ENCODE data around the gene PRKAB1. TPM values are rescaled to one million over a fixed set of nuclear protein-coding genes. Genes with fewer than 3 reads are reported as not detected.

The PRKAB1 gene
- polyA plus RNA-seq, 2 of the 4 experiments (the other 2 are of a cell fraction) = 19.0 to 49.2 TPM

DNA sequence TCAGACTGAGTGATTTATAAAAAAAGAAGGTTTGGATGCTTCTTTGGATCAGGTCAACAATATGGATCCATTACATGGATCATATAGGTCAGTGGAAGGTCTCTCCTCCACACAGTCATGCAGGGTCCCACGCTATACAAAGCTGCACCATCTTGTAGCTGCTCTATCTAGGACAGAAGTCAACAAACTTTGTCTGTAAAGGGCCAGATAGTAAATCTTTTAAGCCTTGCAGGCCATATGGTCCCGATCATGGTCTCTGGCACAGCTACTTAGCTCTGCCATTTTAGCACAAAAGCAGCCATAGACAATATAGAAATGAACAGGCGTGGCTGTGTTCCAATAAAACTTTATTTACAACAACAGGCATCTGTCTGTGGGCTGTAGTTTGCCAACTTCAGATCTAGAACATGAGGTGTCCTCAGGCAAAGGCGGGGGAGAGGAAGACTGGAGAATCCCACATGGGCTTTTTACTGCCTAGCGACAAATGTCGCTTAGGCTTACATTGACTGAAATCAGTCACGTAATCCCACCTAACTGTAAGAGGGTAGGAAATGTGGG, 37.6 kb upstream of the PRKAB1 start:
- DNase-seq (ENCODE audit: low read depth in 1 of 2, low spot score in 1 of 2) (no peak), FAIRE-seq (no peak), ATAC-seq (no peak)
- Histone ChIP-seq H3K4me3 (no peak overlapping the region), H3K4me1 (no peaks in the 10 kb centered on the region), H3K9me3 (no peaks in the 10 kb centered on the region), H3K27ac (no peak overlapping the region), H3K4me2 (no peak overlapping the region)
- 43% methylated on average over 7 of the region's 7 CpGs for WGBS (ENCODE audit: missing lambda C conversion rate)
- TF ChIP-seq SREBF2 (IDR thresholded peaks at IDR 0.05) = no peak
- no peak for TF ChIP-seq RNF2 (IDR thresholded peaks at IDR 0.05; ENCODE audit: borderline replicate concordance, low read depth)
- no peak for TF ChIP-seq JUN (IDR thresholded peaks at IDR 0.05)
- TF ChIP-seq EHF (CRISPR knock-in tag; IDR thresholded peaks at IDR 0.05) = no peak
- TF ChIP-seq CEBPB (IDR thresholded peaks at IDR 0.05) = no peak
- CTCF ChIA-PET = no interaction called here
- POLR2A ChIA-PET = no interaction called here

DNA sequence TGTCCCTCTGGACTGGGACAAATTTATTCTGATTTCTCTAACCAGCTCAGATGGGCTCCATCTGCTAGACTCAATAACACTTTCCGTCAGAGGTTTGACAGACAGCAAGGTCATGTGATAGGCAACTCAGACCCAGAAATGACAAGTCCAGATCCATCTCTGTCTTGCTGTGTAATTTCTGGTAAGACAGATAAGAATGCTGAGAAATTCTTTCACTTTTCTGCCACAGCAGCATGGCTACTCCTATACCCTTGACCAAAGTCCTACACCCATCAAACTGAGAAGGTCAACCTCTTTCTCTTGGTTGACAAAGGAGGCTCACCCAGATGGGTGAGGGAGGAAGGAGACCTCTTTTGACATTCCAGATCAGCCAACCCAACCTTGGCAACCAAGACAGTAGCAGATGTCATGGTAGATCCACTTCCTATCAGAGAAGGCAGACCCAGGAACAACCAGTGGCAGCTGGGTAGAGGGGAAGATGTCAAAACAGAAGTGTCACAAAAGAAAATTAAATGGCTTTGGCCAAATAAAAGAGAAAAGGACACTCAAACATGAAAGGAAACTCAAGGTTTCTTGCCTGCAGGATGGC, 36.9 kb upstream of the PRKAB1 start:
- no peak for FAIRE-seq
- no peak for ATAC-seq
- Histone ChIP-seq H3K4me2 (no peak overlapping the region), H3K27ac (no peak overlapping the region), H3K9me3 (no peaks in the 10 kb centered on the region), H3K4me1 (no peaks in the 10 kb centered on the region), H3K4me3 (no peak overlapping the region)
- ChIA-PET POLR2A (no interaction called here), CTCF (no interaction called here)
- no peak for DNase-seq (ENCODE audit: low read depth in 1 of 2, low spot score in 1 of 2)
- WGBS (ENCODE audit: missing lambda C conversion rate) = 74% methylated on average over 1 of the region's 1 CpG
- TF ChIP-seq HDAC2 (IDR thresholded peaks at IDR 0.05) (no peak), KDM1A (IDR thresholded peaks at IDR 0.05; ENCODE audit: low read depth) (no peak), PBX3 (IDR thresholded peaks at IDR 0.05) (no peak), SMC3 (IDR thresholded peaks at IDR 0.05) (no peak), RFX5 (IDR thresholded peaks at IDR 0.05) (no peak), RCOR1 (IDR thresholded peaks at IDR 0.05; ENCODE audit: low read depth, low read length) (no peak), MYC (IDR thresholded peaks at IDR 0.05; ENCODE audit: borderline replicate concordance, low read length) (no peak), FOSL2 (IDR thresholded peaks at IDR 0.05) (no peak), FOSL2 (CRISPR knock-in tag; IDR thresholded peaks at IDR 0.05) (no peak), CBX2 (IDR thresholded peaks at IDR 0.05; ENCODE audit: borderline replicate concordance, low read depth) (no peak), FOXS1 (CRISPR knock-in tag; IDR thresholded peaks at IDR 0.05) (no peak)
- TF ChIP-seq, protein P1, sequence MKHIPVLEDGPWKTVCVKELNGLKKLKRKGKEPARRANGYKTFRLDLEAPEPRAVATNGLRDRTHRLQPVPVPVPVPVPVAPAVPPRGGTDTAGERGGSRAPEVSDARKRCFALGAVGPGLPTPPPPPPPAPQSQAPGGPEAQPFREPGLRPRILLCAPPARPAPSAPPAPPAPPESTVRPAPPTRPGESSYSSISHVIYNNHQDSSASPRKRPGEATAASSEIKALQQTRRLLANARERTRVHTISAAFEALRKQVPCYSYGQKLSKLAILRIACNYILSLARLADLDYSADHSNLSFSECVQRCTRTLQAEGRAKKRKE (CRISPR knock-in tag; IDR thresholded peaks at IDR 0.05; ENCODE audit: low read depth) = no peak
- TF ChIP-seq, protein P2, sequence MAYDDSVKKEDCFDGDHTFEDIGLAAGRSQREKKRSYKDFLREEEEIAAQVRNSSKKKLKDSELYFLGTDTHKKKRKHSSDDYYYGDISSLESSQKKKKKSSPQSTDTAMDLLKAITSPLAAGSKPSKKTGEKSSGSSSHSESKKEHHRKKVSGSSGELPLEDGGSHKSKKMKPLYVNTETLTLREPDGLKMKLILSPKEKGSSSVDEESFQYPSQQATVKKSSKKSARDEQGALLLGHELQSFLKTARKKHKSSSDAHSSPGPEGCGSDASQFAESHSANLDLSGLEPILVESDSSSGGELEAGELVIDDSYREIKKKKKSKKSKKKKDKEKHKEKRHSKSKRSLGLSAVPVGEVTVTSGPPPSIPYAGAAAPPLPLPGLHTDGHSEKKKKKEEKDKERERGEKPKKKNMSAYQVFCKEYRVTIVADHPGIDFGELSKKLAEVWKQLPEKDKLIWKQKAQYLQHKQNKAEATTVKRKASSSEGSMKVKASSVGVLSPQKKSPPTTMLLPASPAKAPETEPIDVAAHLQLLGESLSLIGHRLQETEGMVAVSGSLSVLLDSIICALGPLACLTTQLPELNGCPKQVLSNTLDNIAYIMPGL (CRISPR knock-in tag; IDR thresholded peaks at IDR 0.05; ENCODE audit: borderline replicate concordance) = no peak
- TF ChIP-seq, protein P3, sequence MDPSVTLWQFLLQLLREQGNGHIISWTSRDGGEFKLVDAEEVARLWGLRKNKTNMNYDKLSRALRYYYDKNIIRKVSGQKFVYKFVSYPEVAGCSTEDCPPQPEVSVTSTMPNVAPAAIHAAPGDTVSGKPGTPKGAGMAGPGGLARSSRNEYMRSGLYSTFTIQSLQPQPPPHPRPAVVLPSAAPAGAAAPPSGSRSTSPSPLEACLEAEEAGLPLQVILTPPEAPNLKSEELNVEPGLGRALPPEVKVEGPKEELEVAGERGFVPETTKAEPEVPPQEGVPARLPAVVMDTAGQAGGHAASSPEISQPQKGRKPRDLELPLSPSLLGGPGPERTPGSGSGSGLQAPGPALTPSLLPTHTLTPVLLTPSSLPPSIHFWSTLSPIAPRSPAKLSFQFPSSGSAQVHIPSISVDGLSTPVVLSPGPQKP (IDR thresholded peaks at IDR 0.05; ENCODE audit: low read depth, low read length) = no peak

Data from A549 (cell line).